PC-9 (cell line): ENCODE data around the gene COL18A1. TPM values are rescaled to one million over a fixed set of nuclear protein-coding genes. Genes with fewer than 3 reads are reported as not detected.

Source experiments
- BruUV-seq: library from RNA; stranded (reverse); fragments of 400-500 nt; replicated peaks from 2 replicates; lab custom pipeline; 2021; lab: Mats Ljungman, UMichigan
- CTCF ChIA-PET: fragments of 300-600 bp; sonication (Branson Sonifier 250); formaldehyde crosslinking; loops from one replicate; lab custom pipeline; 2022; ENCODE audit warnings: antibody characterized with exemption; lab: Charles Lee
- POLR2A ChIA-PET: fragments of 300-600 bp; sonication (Branson Sonifier 250); formaldehyde crosslinking; loops from one replicate; lab custom pipeline; 2022; ENCODE audit warnings: antibody characterized with exemption; ENCODE audit not compliant: unreplicated experiment; lab: Charles Lee
- DNase-seq, 2 experiments: peaks; one replicate each; pipeline versions ENCODE4 v3.0.0 to v3.0.0-alpha.2; 2015 to 2022; ENCODE audit warnings: mixed read lengths in 1 of 2
- H2AFZ ChIP-seq: fragments of 200-600 bp; sonication (generic); 2 replicates; pipeline ENCODE4 v1.8.1; 2017; ENCODE audit warnings: antibody characterized with exemption
- H3F3A ChIP-seq: fragments of 200-600 bp; sonication (generic); 2 replicates; pipeline ENCODE4 v1.8.1; 2017; ENCODE audit warnings: antibody characterized with exemption, mild to moderate bottlenecking, low read depth; ENCODE audit not compliant: insufficient read depth
- H3K27ac ChIP-seq: fragments of 200-600 bp; sonication (generic); 2 replicates; pipeline ENCODE4 v1.6.1; 2016; ENCODE audit warnings: mixed run types
- H3K27me3 ChIP-seq: fragments of 200-600 bp; sonication (generic); 2 replicates; pipeline ENCODE4 v1.6.1; 2016; ENCODE audit warnings: low read depth, mixed run types; ENCODE audit not compliant: insufficient read depth
- H3K36me3 ChIP-seq: fragments of 200-600 bp; sonication (generic); 2 replicates; pipeline ENCODE4 v1.6.1; 2016; ENCODE audit warnings: low read depth, mixed run types
- H3K4me1 ChIP-seq: fragments of 200-600 bp; sonication (generic); replicated peaks from 2 replicates; pipeline ENCODE4 v1.6.1; 2016; ENCODE audit warnings: mixed run types; ENCODE audit not compliant: insufficient read depth
- H3K4me2 ChIP-seq: fragments of 200-600 bp; sonication (generic); 2 replicates; pipeline ENCODE4 v1.6.1; 2017; ENCODE audit warnings: mixed run types
- H3K4me3 ChIP-seq: fragments of 200-600 bp; sonication (generic); 2 replicates; pipeline ENCODE4 v1.6.1; 2016; ENCODE audit warnings: mixed run types
- H3K79me2 ChIP-seq: fragments of 200-600 bp; sonication (generic); 2 replicates; pipeline ENCODE4 v1.6.1; 2017; ENCODE audit warnings: low read depth, mixed run types
- H3K9me2 ChIP-seq: fragments of 200-600 bp; sonication (generic); 2 replicates; pipeline ENCODE4 v1.8.1; 2017; ENCODE audit warnings: mild to moderate bottlenecking; ENCODE audit not compliant: insufficient read depth
- H3K9me3 ChIP-seq: fragments of 200-600 bp; sonication (generic); 2 replicates; pipeline ENCODE4 v1.8.1; 2016; ENCODE audit warnings: low read depth; ENCODE audit not compliant: insufficient read depth
- H4K20me1 ChIP-seq: fragments of 200-600 bp; sonication (generic); 2 replicates; pipeline ENCODE4 v1.8.1; 2017; ENCODE audit not compliant: insufficient read depth
- CTCF ChIP-seq: fragments of 200-600 bp; sonication (generic); conservative IDR thresholded peaks from 2 replicates; pipeline ENCODE4 v1.6.1; 2017; ENCODE audit warnings: mixed run types, antibody characterized with exemption, mild to moderate bottlenecking, moderate library complexity
- EZH2 ChIP-seq: fragments of 200-600 bp; sonication (generic); IDR thresholded peaks from 2 replicates; pipeline ENCODE4 v1.8.0; 2017; ENCODE audit warnings: antibody characterized with exemption, low read depth
- intact Hi-C: fragments of 100-400 bp; cut with micrococcal nuclease; formaldehyde crosslinking; loops from one replicate; pipeline ENCODE4 v1.10.0; 2022; ENCODE audit not compliant: unreplicated experiment
- total RNA-seq: library from RNA; stranded (reverse); gene quantifications from 2 replicates; pipeline ENCODE4 v1.2.3, GENCODE V29; 2021

The COL18A1 gene
- total RNA-seq, 1 experiment from 2014 or later: 82.4 TPM

- no peaks in the 10 kb centered on the region for H3K9me3 ChIP-seq
- POLR2A ChIA-PET: no interaction called here
- CTCF ChIA-PET: no interaction called here
- no peaks in the 10 kb centered on the region for H4K20me1 ChIP-seq
- intact Hi-C loops: loop anchor here (5.0 kb wide), 2 partner anchors 108 to 288 kb away; no protein-coding TSS in a partner anchor
- no peak for DNase-seq
- H3K27ac ChIP-seq: no peak overlapping the region
- no peak for TF ChIP-seq EZH2
- no peak for TF ChIP-seq CTCF
- no peak overlapping the region for H3K4me3 ChIP-seq
- H2AFZ ChIP-seq: no peak overlapping the region
- no peak overlapping the region for H3K4me2 ChIP-seq
- no TSS peak for BruUV-seq
- H3K4me1 ChIP-seq: peaks cover 22% of the 10 kb centered on the region
- no peaks in the 10 kb centered on the region for H3K9me2 ChIP-seq
- H3F3A ChIP-seq: peaks cover 7% of the 10 kb centered on the region; the same call in 1 of the 2 replicates
- no peaks in the 10 kb centered on the region for H3K79me2 ChIP-seq
- H3K36me3 ChIP-seq: no peaks in the 10 kb centered on the region
- no peaks in the 10 kb centered on the region for H3K27me3 ChIP-seq
Measured at GRCh38 chr21:45424854-45425795, 20.2 kb downstream of the COL18A1 start.

- peak; percentile 75 to 91 for DNase-seq
- CTCF ChIA-PET: interaction anchor here (0.6 kb wide), 1 partner anchor 108 kb away, joined by 3 read pairs; no protein-coding TSS in a partner anchor
- Histone ChIP-seq H3F3A (peaks cover 7% of the 10 kb centered on the region; the same call in 1 of the 2 replicates), H3K4me3 (no peak overlapping the region), H3K36me3 (no peaks in the 10 kb centered on the region), H3K9me2 (no peaks in the 10 kb centered on the region), H3K27me3 (no peaks in the 10 kb centered on the region), H4K20me1 (no peaks in the 10 kb centered on the region), H3K9me3 (no peaks in the 10 kb centered on the region), H3K4me2 (peak overlapping the region; percentile 56), H3K27ac (no peak overlapping the region), H2AFZ (no peak overlapping the region), H3K4me1 (peaks cover 12% of the 10 kb centered on the region), H3K79me2 (no peaks in the 10 kb centered on the region)
- intact Hi-C loops: loop anchor here (1.0 to 5.0 kb wide), 4 partner anchors 19 to 290 kb away; no protein-coding TSS in a partner anchor
- POLR2A ChIA-PET: interaction anchor here (0.6 to 0.7 kb wide), 2 partner anchors 554 to 1344 kb away, joined by 3 read pairs; partner anchors contain the start of gene PTTG1IP
- BruUV-seq: no TSS peak
- no peak for TF ChIP-seq EZH2
Measured at GRCh38 chr21:45427331-45428271, 22.6 kb downstream of the COL18A1 start.

- peaks cover 12% of the 10 kb centered on the region for H3K4me1 ChIP-seq
- no peak for DNase-seq
- H3K79me2 ChIP-seq: no peaks in the 10 kb centered on the region
- ChIA-PET POLR2A (no interaction called here), CTCF (no interaction called here)
- no TSS peak for BruUV-seq
- no peaks in the 10 kb centered on the region for H3K9me2 ChIP-seq
- no peak for TF ChIP-seq CTCF
- no peak for TF ChIP-seq EZH2
- H3K27me3 ChIP-seq: no peaks in the 10 kb centered on the region
- H3K36me3 ChIP-seq: no peaks in the 10 kb centered on the region
- H3F3A ChIP-seq: peaks cover 7% of the 10 kb centered on the region; the same call in 1 of the 2 replicates
- H3K4me2 ChIP-seq: no peak overlapping the region
- H4K20me1 ChIP-seq: no peaks in the 10 kb centered on the region
- H3K9me3 ChIP-seq: no peaks in the 10 kb centered on the region
- no peak overlapping the region for H3K27ac ChIP-seq
- no peak overlapping the region for H2AFZ ChIP-seq
- no peak overlapping the region for H3K4me3 ChIP-seq
- intact Hi-C loops: loop anchor here (5.0 kb wide), 2 partner anchors 111 to 291 kb away; no protein-coding TSS in a partner anchor
Measured at GRCh38 chr21:45428534-45428933, 23.6 kb downstream of the COL18A1 start.
